ENCODE data around the gene SLC39A1. TPM values are rescaled to one million over a fixed set of nuclear protein-coding genes. Genes with fewer than 3 reads are reported as not detected.

SLC39A1 gene
- total and polyA plus RNA-seq, 2 of the 4 experiments (the other 2 are of a cell fraction), result 89.1 to 97.7 TPM

DNA sequence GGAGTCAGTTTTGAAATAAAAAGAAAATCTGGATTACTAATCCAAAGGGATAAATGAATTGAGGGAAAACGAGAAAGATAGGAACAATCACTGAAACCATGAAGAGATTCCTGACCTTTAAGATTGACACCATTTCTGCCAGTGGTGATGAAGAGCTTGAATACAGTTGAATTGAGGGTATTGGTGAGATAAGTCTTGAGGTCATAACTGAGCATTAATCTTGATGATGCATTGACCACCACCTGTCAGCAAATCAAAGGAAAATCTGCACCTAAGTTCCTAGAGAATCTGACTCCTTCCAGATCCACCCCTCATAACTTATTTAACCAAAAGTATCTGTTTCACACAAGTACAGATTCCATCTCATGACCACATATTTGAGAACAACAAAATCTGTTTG is 48.8 kb upstream of the SLC39A1 start:
- Histone ChIP-seq H4K91ac (ENCODE audit: insufficient read depth, low read depth, low read length) (no peak overlapping the region), H2AFZ (replicated peaks; ENCODE audit: low read length, poor library complexity) (no peak overlapping the region), H2BK15ac (ENCODE audit: low read depth, low read length) (no peak overlapping the region), H3K27me3 (ENCODE audit: control insufficient read depth, insufficient read depth, low read length) (no peaks in the 10 kb centered on the region), H3K4me2 (ENCODE audit: low read depth, low read length) (no peak overlapping the region), H3K18ac (ENCODE audit: low read depth, low read length) (no peak overlapping the region), H4K20me1 (ENCODE audit: insufficient read depth, low read length) (no peaks in the 10 kb centered on the region), H3K4ac (ENCODE audit: low read depth, low read length) (no peak overlapping the region), H3K56ac (ENCODE audit: extremely low read depth, insufficient read depth, low read length) (no peak overlapping the region), H3K27ac (ENCODE audit: insufficient read depth, low read length) (no peak overlapping the region), H3K9ac (ENCODE audit: low read depth, low read length) (no peak overlapping the region), H3K4me1 (ENCODE audit: control insufficient read depth, insufficient read depth, low read length) (no peaks in the 10 kb centered on the region), H2AK5ac (ENCODE audit: low read depth, low read length) (no peak overlapping the region), H2AK9ac (replicated peaks; ENCODE audit: low read depth, low read length, poor library complexity) (no peak overlapping the region), H3K23ac (ENCODE audit: low read depth, low read length) (no peak overlapping the region), H3K4me3 (ENCODE audit: insufficient read depth, low read depth, low read length) (no peak overlapping the region), H2BK20ac (ENCODE audit: low read depth, low read length) (no peak overlapping the region), H3K9me1 (ENCODE audit: insufficient read depth, low read length) (no peaks in the 10 kb centered on the region), H3K79me1 (ENCODE audit: low read depth in 1 of 2, low read length in 2 of 2) (no peaks in the 10 kb centered on the region), H4K5ac (ENCODE audit: low read depth, low read length) (no peak overlapping the region), H3K9me3 (ENCODE audit: control insufficient read depth, insufficient read depth, low read length) (no peaks in the 10 kb centered on the region), H3K14ac (replicated peaks; ENCODE audit: low read depth, low read length) (no peak overlapping the region), H2BK120ac (ENCODE audit: low read depth, low read length) (no peak overlapping the region), H4K8ac (ENCODE audit: low read depth in 2 of 2, low read length in 2 of 2) (no peak overlapping the region), H3K36me3 (ENCODE audit: control insufficient read depth, insufficient read depth, low read length) (no peaks in the 10 kb centered on the region), H2BK5ac (ENCODE audit: low read depth, low read length, poor library complexity, severe bottlenecking) (no peak overlapping the region)
- ATAC-seq (ENCODE audit: low read depth) (no peak), DNase-seq (no peak)
- dilution Hi-C loops (cut with HindIII; ENCODE audit: low sequenced_read_pairs, unreplicated experiment), result no loop called here
- ChIA-PET POLR2A (ENCODE audit: unreplicated experiment) (interaction anchor here (0.6 kb wide), 1 partner anchor 125 kb away, joined by 4 read pairs; no protein-coding TSS in a partner anchor), CTCF (no interaction called here)
- intact Hi-C loops (cut with micrococcal nuclease), result no loop called here
- no CpG with 5 or more reads among the region's 1 CpG for WGBS, 2 experiments (ENCODE audit: extremely low coverage in 2 of 2, insufficient read length in 1 of 2)
- BruUV-seq (replicated peaks), result no TSS peak
- no peak for TF ChIP-seq MAFK (IDR thresholded peaks at IDR 0.05; ENCODE audit: low read depth, low read length)
- TF ChIP-seq CHD1 (IDR thresholded peaks at IDR 0.05; ENCODE audit: low read depth, low read length), result no peak
- TF ChIP-seq MXI1 (IDR thresholded peaks at IDR 0.05; ENCODE audit: borderline replicate concordance, low read depth, low read length), result no peak
- no peak for TF ChIP-seq RFX5 (IDR thresholded peaks at IDR 0.05; ENCODE audit: low read depth, low read length)
- TF ChIP-seq MAZ (IDR thresholded peaks at IDR 0.05; ENCODE audit: borderline replicate concordance, low read depth, low read length), result no peak
- no peak for TF ChIP-seq NFE2L2 (IDR thresholded peaks at IDR 0.05; ENCODE audit: low read depth, low read length)
- no peak for TF ChIP-seq BHLHE40 (IDR thresholded peaks at IDR 0.05; ENCODE audit: low read depth, low read length)
- TF ChIP-seq POLR2A (IDR thresholded peaks at IDR 0.05; ENCODE audit: low read depth, low read length), result no peak
- no peak for TF ChIP-seq CEBPB (IDR thresholded peaks at IDR 0.05; ENCODE audit: low read depth, low read length)
- in situ Hi-C loops (cut with MboI; ENCODE audit: low sequenced_read_pairs), result loop anchor here (10.0 kb wide), 1 partner anchor 133 kb away; no protein-coding TSS in a partner anchor
